ENCODE results near the gene ELOVL5.
"Not testable (repeated sequence)": the region's sequence is repeated elsewhere in the genome, so short reads cannot be mapped to it uniquely, and the experiment has no call there.

ELOVL5 gene

GRCh38 chr6:53325785-53326184, 23.0 kb downstream of the ELOVL5 start:
- H3K36me3 ChIP-seq (ENCODE audit: insufficient read depth, low read depth, low read length), result no peaks in the 10 kb centered on the region
- no peaks in the 10 kb centered on the region for H3K9me3 ChIP-seq (ENCODE audit: insufficient read depth, low read depth, low read length)
- no peaks in the 10 kb centered on the region for H3K27me3 ChIP-seq (ENCODE audit: insufficient read depth, low read length)
- no peak overlapping the region for H3K4me3 ChIP-seq (ENCODE audit: low read length)
- no peak overlapping the region for H3K27ac ChIP-seq (ENCODE audit: low read length)
- peaks cover 9% of the 10 kb centered on the region; the same call in 1 of the 2 replicates for H3K4me1 ChIP-seq (ENCODE audit: insufficient read depth, low read length)
- H3K9ac ChIP-seq (ENCODE audit: low read depth, low read length), result no peak overlapping the region

- no peaks in the 10 kb centered on the region for H3K9me3 ChIP-seq (ENCODE audit: insufficient read depth, low read depth, low read length)
- H3K4me1 ChIP-seq (ENCODE audit: insufficient read depth, low read length), result peaks cover 9% of the 10 kb centered on the region; the same call in 1 of the 2 replicates
- H3K27me3 ChIP-seq (ENCODE audit: insufficient read depth, low read length), result no peaks in the 10 kb centered on the region
- H3K9ac ChIP-seq (ENCODE audit: low read depth, low read length), result no peak overlapping the region
- H3K36me3 ChIP-seq (ENCODE audit: insufficient read depth, low read depth, low read length), result no peaks in the 10 kb centered on the region
- H3K27ac ChIP-seq (ENCODE audit: low read length), result no peak overlapping the region
- H3K4me3 ChIP-seq (ENCODE audit: low read length), result no peak overlapping the region
Measured at GRCh38 chr6:53322188-53323029, 26.3 kb downstream of the ELOVL5 start.

- H3K36me3 ChIP-seq (ENCODE audit: insufficient read depth, low read depth, low read length), result no peaks in the 10 kb centered on the region
- no peaks in the 10 kb centered on the region for H3K27me3 ChIP-seq (ENCODE audit: insufficient read depth, low read length)
- H3K4me3 ChIP-seq (ENCODE audit: low read length), result no peak overlapping the region
- no peak overlapping the region for H3K27ac ChIP-seq (ENCODE audit: low read length)
- H3K4me1 ChIP-seq (ENCODE audit: insufficient read depth, low read length), result peaks cover 2% of the 10 kb centered on the region; the same call in 1 of the 2 replicates
- no peaks in the 10 kb centered on the region for H3K9me3 ChIP-seq (ENCODE audit: insufficient read depth, low read depth, low read length)
- no peak overlapping the region for H3K9ac ChIP-seq (ENCODE audit: low read depth, low read length)
Measured at GRCh38 chr6:53321701-53322100, 27.0 kb downstream of the ELOVL5 start.

GRCh38 chr6:53320964-53321363, 27.8 kb downstream of the ELOVL5 start:
- Histone ChIP-seq H3K4me1 (ENCODE audit: insufficient read depth, low read length) (no peaks in the 10 kb centered on the region), H3K4me3 (ENCODE audit: low read length) (no peak overlapping the region), H3K36me3 (ENCODE audit: insufficient read depth, low read depth, low read length) (no peaks in the 10 kb centered on the region), H3K27ac (ENCODE audit: low read length) (no peak overlapping the region), H3K9ac (ENCODE audit: low read depth, low read length) (no peak overlapping the region), H3K9me3 (ENCODE audit: insufficient read depth, low read depth, low read length) (no peaks in the 10 kb centered on the region), H3K27me3 (ENCODE audit: insufficient read depth, low read length) (no peaks in the 10 kb centered on the region)

GRCh38 chr6:53318429-53318828, 30.3 kb downstream of the ELOVL5 start:
- Histone ChIP-seq H3K9ac (ENCODE audit: low read depth, low read length) (no peak overlapping the region), H3K27me3 (ENCODE audit: insufficient read depth, low read length) (no peaks in the 10 kb centered on the region), H3K4me1 (ENCODE audit: insufficient read depth, low read length) (no peaks in the 10 kb centered on the region)

GRCh38 chr6:53317861-53318260, 30.9 kb downstream of the ELOVL5 start:
- Histone ChIP-seq H3K9me3 (ENCODE audit: insufficient read depth, low read depth, low read length) (no peaks in the 10 kb centered on the region), H3K27ac (ENCODE audit: low read length) (no peak overlapping the region), H3K27me3 (ENCODE audit: insufficient read depth, low read length) (no peaks in the 10 kb centered on the region), H3K4me1 (ENCODE audit: insufficient read depth, low read length) (no peaks in the 10 kb centered on the region), H3K4me3 (ENCODE audit: low read length) (no peak overlapping the region), H3K36me3 (ENCODE audit: insufficient read depth, low read depth, low read length) (no peaks in the 10 kb centered on the region), H3K9ac (ENCODE audit: low read depth, low read length) (no peak overlapping the region)

More at GRCh38 chr6:53318429-53318828, 30.3 kb downstream of the ELOVL5 start:
- H3K27ac ChIP-seq (ENCODE audit: low read length), result no peak overlapping the region
- H3K9me3 ChIP-seq (ENCODE audit: insufficient read depth, low read depth, low read length), result no peaks in the 10 kb centered on the region
- no peak overlapping the region for H3K4me3 ChIP-seq (ENCODE audit: low read length)
- no peaks in the 10 kb centered on the region for H3K36me3 ChIP-seq (ENCODE audit: insufficient read depth, low read depth, low read length)

GRCh38 chr6:53317299-53317698, 31.5 kb downstream of the ELOVL5 start:
- not testable (repeated sequence) for H3K27me3 ChIP-seq (ENCODE audit: insufficient read depth, low read length); H3K9ac ChIP-seq (ENCODE audit: low read depth, low read length); H3K27ac ChIP-seq (ENCODE audit: low read length); H3K9me3 ChIP-seq (ENCODE audit: insufficient read depth, low read depth, low read length); H3K4me1 ChIP-seq (ENCODE audit: insufficient read depth, low read length); H3K36me3 ChIP-seq (ENCODE audit: insufficient read depth, low read depth, low read length); H3K4me3 ChIP-seq (ENCODE audit: low read length)

- H3K36me3 ChIP-seq (ENCODE audit: insufficient read depth, low read depth, low read length), result no peaks in the 10 kb centered on the region
- no peaks in the 10 kb centered on the region for H3K27me3 ChIP-seq (ENCODE audit: insufficient read depth, low read length)
- H3K4me3 ChIP-seq (ENCODE audit: low read length), result no peak overlapping the region
- no peak overlapping the region for H3K9ac ChIP-seq (ENCODE audit: low read depth, low read length)
- no peaks in the 10 kb centered on the region for H3K9me3 ChIP-seq (ENCODE audit: insufficient read depth, low read depth, low read length)
- H3K4me1 ChIP-seq (ENCODE audit: insufficient read depth, low read length), result no peaks in the 10 kb centered on the region
- no peak overlapping the region for H3K27ac ChIP-seq (ENCODE audit: low read length)
Measured at GRCh38 chr6:53316142-53316541, 32.6 kb downstream of the ELOVL5 start.

GRCh38 chr6:53315086-53315724, 33.5 kb downstream of the ELOVL5 start:
- Histone ChIP-seq H3K27me3 (ENCODE audit: insufficient read depth, low read length) (no peaks in the 10 kb centered on the region), H3K4me1 (ENCODE audit: insufficient read depth, low read length) (peaks cover 5% of the 10 kb centered on the region; the same call in 1 of the 2 replicates), H3K36me3 (ENCODE audit: insufficient read depth, low read depth, low read length) (no peaks in the 10 kb centered on the region), H3K27ac (ENCODE audit: low read length) (no peak overlapping the region), H3K4me3 (ENCODE audit: low read length) (no peak overlapping the region), H3K9ac (ENCODE audit: low read depth, low read length) (no peak overlapping the region), H3K9me3 (ENCODE audit: insufficient read depth, low read depth, low read length) (no peaks in the 10 kb centered on the region)

- H3K27me3 ChIP-seq (ENCODE audit: insufficient read depth, low read length), result no peaks in the 10 kb centered on the region
- H3K4me3 ChIP-seq (ENCODE audit: low read length), result no peak overlapping the region
- no peak overlapping the region for H3K9ac ChIP-seq (ENCODE audit: low read depth, low read length)
- H3K9me3 ChIP-seq (ENCODE audit: insufficient read depth, low read depth, low read length), result no peaks in the 10 kb centered on the region
- H3K27ac ChIP-seq (ENCODE audit: low read length), result no peak overlapping the region
- H3K36me3 ChIP-seq (ENCODE audit: insufficient read depth, low read depth, low read length), result no peaks in the 10 kb centered on the region
- peaks cover 13% of the 10 kb centered on the region for H3K4me1 ChIP-seq (ENCODE audit: insufficient read depth, low read length)
Measured at GRCh38 chr6:53313784-53314400, 34.9 kb downstream of the ELOVL5 start.

- H3K4me1 ChIP-seq (ENCODE audit: insufficient read depth, low read length), result peaks cover 13% of the 10 kb centered on the region
- H3K36me3 ChIP-seq (ENCODE audit: insufficient read depth, low read depth, low read length), result no peaks in the 10 kb centered on the region
- no peaks in the 10 kb centered on the region for H3K9me3 ChIP-seq (ENCODE audit: insufficient read depth, low read depth, low read length)
- no peak overlapping the region for H3K4me3 ChIP-seq (ENCODE audit: low read length)
- H3K9ac ChIP-seq (ENCODE audit: low read depth, low read length), result no peak overlapping the region
- no peaks in the 10 kb centered on the region for H3K27me3 ChIP-seq (ENCODE audit: insufficient read depth, low read length)
- no peak overlapping the region for H3K27ac ChIP-seq (ENCODE audit: low read length)
Measured at GRCh38 chr6:53312355-53312754, 36.4 kb downstream of the ELOVL5 start.

- Histone ChIP-seq H3K27me3 (ENCODE audit: insufficient read depth, low read length) (no peaks in the 10 kb centered on the region), H3K4me1 (ENCODE audit: insufficient read depth, low read length) (peaks cover 13% of the 10 kb centered on the region), H3K36me3 (ENCODE audit: insufficient read depth, low read depth, low read length) (no peaks in the 10 kb centered on the region), H3K9me3 (ENCODE audit: insufficient read depth, low read depth, low read length) (peaks cover 7% of the 10 kb centered on the region; the same call in 1 of the 2 replicates), H3K4me3 (ENCODE audit: low read length) (no peak overlapping the region), H3K27ac (ENCODE audit: low read length) (no peak overlapping the region), H3K9ac (ENCODE audit: low read depth, low read length) (no peak overlapping the region)
Measured at GRCh38 chr6:53311586-53311935, 37.2 kb downstream of the ELOVL5 start.
